ENCODE data around the gene SETD6. TPM values are rescaled to one million over a fixed set of nuclear protein-coding genes. Genes with fewer than 3 reads are reported as not detected.
A peak's percentile ranks its signal among the peaks of the same experiment; 100 is the strongest.

SETD6 gene
- total RNA-seq, 5 donors from 2014 or later (not counting 1 experiment from before 2014, with no cell fraction given): 29.6 to 44.2 (median 35.1) TPM

DNA sequence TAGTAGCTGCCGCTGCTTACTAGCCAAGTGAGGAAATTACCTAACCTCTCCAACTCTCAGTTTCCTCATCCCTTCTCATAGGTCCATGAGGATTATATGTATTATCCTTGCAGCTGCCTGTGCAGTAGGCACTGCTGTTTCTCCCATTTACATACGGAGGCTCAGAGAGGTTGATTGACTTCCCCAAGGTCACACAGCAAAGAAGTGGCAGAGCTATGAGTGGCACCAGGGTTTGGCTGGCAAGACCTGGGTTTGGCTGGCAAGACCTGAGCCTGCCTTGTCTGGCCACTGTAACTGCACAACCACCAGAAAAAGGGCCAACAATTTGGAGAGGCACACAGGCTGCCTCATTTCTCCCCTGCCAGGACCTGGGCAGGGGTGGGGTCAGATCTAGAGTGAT lies 17.8 kb upstream of the SETD6 start:
- 67% methylated on average over 1 of the region's 2 CpGs for WGBS (ENCODE audit: insufficient coverage)
- Histone ChIP-seq H3K4me3 (ENCODE audit: control insufficient read depth in 1 of 2, extremely low read depth in 1 of 2, low read length in 1 of 2) (no peak overlapping the region), H3K9me3 (no peaks in the 10 kb centered on the region), H3K4me1 (ENCODE audit: control insufficient read depth in 1 of 2, extremely low read depth in 1 of 2, insufficient read depth in 2 of 2, low read length in 2 of 2) (peaks cover 7 to 27% of the 10 kb centered on the region in 2 experiments), H3K36me3 (ENCODE audit: control insufficient read depth in 2 of 2, extremely low read depth in 1 of 2, insufficient read depth in 1 of 2, low read length in 1 of 2) (no peaks in the 10 kb centered on the region), H3K27ac (ENCODE audit: low read length) (no peak overlapping the region), H3K27me3 (replicated peaks in 1 of 2; ENCODE audit: control insufficient read depth in 2 of 2, extremely low read depth in 1 of 2, insufficient read depth in 2 of 2, low read length in 1 of 2) (peaks cover 0 to 54% of the 10 kb centered on the region in 2 experiments)
- no peak for ATAC-seq (replicated peaks in 1 of 4)
- H3K27me3 Mint-ChIP-seq: peaks cover 0 to 16% of the 10 kb centered on the region in 2 donors
- H3K4me3 Mint-ChIP-seq: no peak overlapping the region
- H3K9me3 Mint-ChIP-seq: no peaks in the 10 kb centered on the region
- peaks cover 15 to 23% (median 20%) of the 10 kb centered on the region in 3 donors for H3K4me1 Mint-ChIP-seq
- no peak overlapping the region for H3K27ac Mint-ChIP-seq
- POLR2A ChIA-PET: no interaction called here
- no peak for DNase-seq
- H3K36me3 Mint-ChIP-seq: no peaks in the 10 kb centered on the region
- CTCF ChIA-PET: interaction anchor here in 1 of 2 donors (0.5 kb wide), 1 partner anchor 152 kb away, joined by 3 read pairs; no protein-coding TSS in a partner anchor

DNA sequence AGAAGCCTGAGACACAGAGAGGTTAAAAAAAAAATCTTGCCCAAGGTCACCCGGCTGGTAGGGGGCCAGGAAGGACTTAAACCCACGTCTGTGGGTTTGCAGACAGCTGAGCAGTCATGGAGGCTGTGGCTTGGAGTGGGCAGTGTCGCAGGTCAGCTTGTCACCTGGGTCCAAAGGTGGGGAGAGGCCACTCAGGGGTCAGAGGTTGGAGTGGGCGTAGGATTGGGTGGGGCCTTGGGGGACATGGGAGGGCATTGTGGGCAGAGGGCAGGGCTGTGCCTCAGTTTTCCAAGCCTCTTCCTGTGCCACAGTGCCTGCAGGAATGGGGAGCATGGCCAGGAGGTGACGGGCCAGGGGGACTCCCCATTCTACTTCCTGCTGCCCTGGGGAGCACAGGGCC lies 17.4 kb upstream of the SETD6 start:
- Histone ChIP-seq H3K9me3 (no peaks in the 10 kb centered on the region), H3K27me3 (replicated peaks in 1 of 2; ENCODE audit: control insufficient read depth in 2 of 2, extremely low read depth in 1 of 2, insufficient read depth in 2 of 2, low read length in 1 of 2) (peaks cover 0 to 59% of the 10 kb centered on the region in 2 experiments), H3K4me1 (ENCODE audit: control insufficient read depth in 1 of 2, extremely low read depth in 1 of 2, insufficient read depth in 2 of 2, low read length in 2 of 2) (peaks cover 7 to 27% of the 10 kb centered on the region in 2 experiments), H3K27ac (ENCODE audit: low read length) (no peak overlapping the region), H3K36me3 (ENCODE audit: control insufficient read depth in 2 of 2, extremely low read depth in 1 of 2, insufficient read depth in 1 of 2, low read length in 1 of 2) (no peaks in the 10 kb centered on the region), H3K4me3 (ENCODE audit: control insufficient read depth in 1 of 2, extremely low read depth in 1 of 2, low read length in 1 of 2) (no peak overlapping the region)
- 43% methylated on average over 4 of the region's 5 CpGs for WGBS (ENCODE audit: insufficient coverage)
- Mint-ChIP-seq H3K4me3 (no peak overlapping the region), H3K4me1 (peaks cover 15 to 23% (median 20%) of the 10 kb centered on the region in 3 donors), H3K27me3 (peaks cover 0 to 21% of the 10 kb centered on the region in 2 donors), H3K9me3 (no peaks in the 10 kb centered on the region), H3K36me3 (no peaks in the 10 kb centered on the region), H3K27ac (no peak overlapping the region)
- ChIA-PET POLR2A (no interaction called here), CTCF (interaction anchor here in 1 of 2 donors (0.5 kb wide), 1 partner anchor 152 kb away, joined by 3 read pairs; no protein-coding TSS in a partner anchor)
- ATAC-seq (replicated peaks in 1 of 4) (no peak), DNase-seq (no peak)

DNA sequence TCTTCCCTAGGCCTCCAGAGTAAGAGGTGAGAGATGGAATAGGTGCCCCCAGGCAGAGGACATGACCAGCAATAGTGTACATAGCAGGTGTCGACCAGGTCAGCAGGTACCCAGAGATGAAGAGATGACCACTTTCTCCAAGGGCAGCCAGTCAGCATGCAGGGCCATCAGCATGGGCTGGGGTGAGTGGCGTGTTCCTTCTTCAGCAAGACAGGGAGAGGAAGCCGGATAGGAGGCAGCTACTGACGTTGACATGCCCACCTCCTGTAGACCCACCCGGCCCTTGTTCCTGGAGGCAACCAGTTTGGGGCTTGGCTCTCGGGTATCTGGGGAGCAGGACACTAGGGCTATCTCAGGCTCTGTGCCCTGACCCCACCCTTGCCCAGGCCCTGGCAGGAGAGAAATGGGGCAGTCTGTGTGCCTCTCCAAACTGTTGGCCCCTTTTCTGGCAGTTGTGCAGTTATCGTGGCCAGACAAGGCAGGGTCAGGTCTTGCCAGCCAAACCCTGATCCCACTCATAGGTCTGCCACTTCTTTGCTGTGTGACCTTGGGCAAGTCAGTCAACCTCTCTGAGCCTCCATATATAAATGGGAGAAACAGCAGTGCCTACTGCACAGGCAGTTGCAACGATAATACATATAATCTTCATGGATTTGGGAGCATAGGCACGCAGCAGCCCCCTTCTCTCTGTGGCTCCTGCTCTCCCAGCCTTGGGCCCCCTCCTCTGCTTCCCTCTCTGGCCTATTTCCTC lies 16.8 kb upstream of the SETD6 start:
- no peak overlapping the region for H3K27ac Mint-ChIP-seq
- CTCF ChIA-PET: no interaction called here

DNA sequence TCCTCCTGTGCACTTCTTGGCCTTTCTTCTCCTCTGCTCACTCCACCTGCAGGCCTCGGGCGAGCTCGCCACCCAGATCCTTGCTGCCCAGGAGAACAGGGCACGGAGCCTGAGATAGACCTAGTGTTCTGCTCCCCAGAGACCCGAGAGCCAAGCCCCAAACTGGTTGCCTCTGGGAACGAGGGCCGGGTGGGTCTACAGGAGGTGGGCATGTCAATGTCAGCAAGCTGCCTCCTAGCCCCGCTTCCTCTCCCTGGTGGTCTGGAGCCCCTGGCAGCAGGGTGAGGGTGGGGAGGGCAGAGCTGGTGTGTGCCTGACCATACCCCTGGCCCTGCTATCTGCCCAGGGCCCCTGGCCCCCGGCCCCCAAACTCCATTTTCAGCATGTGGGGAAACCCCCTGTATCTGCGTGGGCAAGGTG lies 16.2 kb upstream of the SETD6 start:
- Histone ChIP-seq H3K4me3 (ENCODE audit: control insufficient read depth in 1 of 2, extremely low read depth in 1 of 2, low read length in 1 of 2) (no peak overlapping the region), H3K36me3 (ENCODE audit: control insufficient read depth in 2 of 2, extremely low read depth in 1 of 2, insufficient read depth in 1 of 2, low read length in 1 of 2) (no peaks in the 10 kb centered on the region), H3K4me1 (ENCODE audit: control insufficient read depth in 1 of 2, extremely low read depth in 1 of 2, insufficient read depth in 2 of 2, low read length in 2 of 2) (peaks cover 7 to 27% of the 10 kb centered on the region in 2 experiments), H3K9me3 (no peaks in the 10 kb centered on the region), H3K27ac (ENCODE audit: low read length) (no peak overlapping the region), H3K27me3 (replicated peaks in 1 of 2; ENCODE audit: control insufficient read depth in 2 of 2, extremely low read depth in 1 of 2, insufficient read depth in 2 of 2, low read length in 1 of 2) (peaks cover 0 to 62% of the 10 kb centered on the region in 2 experiments)
- WGBS (ENCODE audit: insufficient coverage): 82% methylated on average over 7 of the region's 10 CpGs
- no peak for ATAC-seq (replicated peaks in 1 of 4)
- no peaks in the 10 kb centered on the region for H3K9me3 Mint-ChIP-seq
- no peak overlapping the region for H3K27ac Mint-ChIP-seq
- H3K27me3 Mint-ChIP-seq: peaks cover 0 to 20% of the 10 kb centered on the region in 2 donors
- DNase-seq: no peak
- POLR2A ChIA-PET: interaction anchor here in 1 of 2 donors (0.6 kb wide), 1 partner anchor 14 kb away, joined by 6 read pairs; no protein-coding TSS in a partner anchor
- CTCF ChIA-PET: no interaction called here
- H3K4me1 Mint-ChIP-seq: peaks cover 15 to 23% (median 20%) of the 10 kb centered on the region in 3 donors
- H3K4me3 Mint-ChIP-seq: no peak overlapping the region
- H3K36me3 Mint-ChIP-seq: no peaks in the 10 kb centered on the region

More for the DNA sequence above, 16.8 kb upstream of the SETD6 start:
- Mint-ChIP-seq H3K36me3 (no peaks in the 10 kb centered on the region), H3K4me3 (no peak overlapping the region), H3K27me3 (peaks cover 0 to 22% of the 10 kb centered on the region in 2 donors), H3K9me3 (no peaks in the 10 kb centered on the region), H3K4me1 (peaks cover 15 to 23% (median 20%) of the 10 kb centered on the region in 3 donors)
- Histone ChIP-seq H3K27ac (ENCODE audit: low read length) (no peak overlapping the region), H3K27me3 (replicated peaks in 1 of 2; ENCODE audit: control insufficient read depth in 2 of 2, extremely low read depth in 1 of 2, insufficient read depth in 2 of 2, low read length in 1 of 2) (peaks cover 0 to 62% of the 10 kb centered on the region in 2 experiments), H3K4me1 (ENCODE audit: control insufficient read depth in 1 of 2, extremely low read depth in 1 of 2, insufficient read depth in 2 of 2, low read length in 2 of 2) (peaks cover 7 to 27% of the 10 kb centered on the region in 2 experiments), H3K36me3 (ENCODE audit: control insufficient read depth in 2 of 2, extremely low read depth in 1 of 2, insufficient read depth in 1 of 2, low read length in 1 of 2) (no peaks in the 10 kb centered on the region), H3K9me3 (no peaks in the 10 kb centered on the region), H3K4me3 (ENCODE audit: control insufficient read depth in 1 of 2, extremely low read depth in 1 of 2, low read length in 1 of 2) (no peak overlapping the region)
- 85% methylated on average over 9 of the region's 9 CpGs for WGBS (ENCODE audit: insufficient coverage)
- DNase-seq (no peak), ATAC-seq (replicated peaks in 1 of 4) (no peak)
- POLR2A ChIA-PET: no interaction called here

DNA sequence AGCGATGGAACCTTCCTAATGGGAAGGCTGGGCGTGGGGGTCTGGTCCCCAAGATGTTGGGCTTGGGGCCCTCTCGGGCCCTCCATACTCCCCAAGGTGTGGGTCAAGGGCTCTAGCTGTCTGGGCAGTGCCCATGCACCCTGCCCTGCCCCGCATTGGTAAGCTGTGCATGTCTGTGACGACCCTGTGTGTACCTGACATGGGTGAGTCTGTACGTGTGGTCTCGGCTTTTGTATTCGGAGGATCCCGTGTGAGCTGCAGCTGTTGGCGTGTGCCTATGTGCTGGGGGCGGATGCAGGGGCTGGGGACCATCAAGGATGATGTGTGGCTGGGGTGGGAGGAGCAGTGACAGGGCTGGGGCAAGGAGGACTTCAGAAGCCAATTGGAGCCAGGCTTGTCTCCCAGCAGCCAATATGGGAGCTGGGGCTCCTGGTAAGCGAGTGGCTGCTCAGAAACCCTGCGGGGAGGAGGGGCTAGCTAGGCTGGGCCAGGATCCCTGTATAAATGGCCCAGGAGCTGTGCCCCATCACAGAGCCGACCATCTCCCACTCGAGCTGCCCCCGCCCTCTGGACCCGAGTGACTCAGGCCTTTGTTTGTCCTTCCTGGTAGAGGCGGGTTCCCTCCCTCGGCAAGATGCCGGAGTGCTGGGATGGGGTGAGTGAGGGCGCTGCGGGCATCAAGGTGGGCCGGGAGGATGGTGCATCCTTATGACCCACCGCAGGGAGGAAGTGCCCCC lies 15.5 kb upstream of the SETD6 start, which contains the start of gene NDRG4:
NDRG4 (plus strand) TSS at position 529 of the 737 bp plus-strand sequence; CDS start at position 635, 106 bp downstream.
- POLR2A ChIA-PET: interaction anchor here in 1 of 2 donors (0.6 kb wide), 1 partner anchor 13 kb away, joined by 6 read pairs; no protein-coding TSS in a partner anchor

More for the DNA sequence above, 15.5 kb upstream of the SETD6 start, which contains the start of gene NDRG4:
- CTCF ChIA-PET: interaction anchor here (0.6 to 0.8 kb wide), 2 partner anchors 162 to 378 kb away, joined by 3 to 7 read pairs; no protein-coding TSS in a partner anchor
- Mint-ChIP-seq H3K4me3 (peak within 1 kb of the TSS; percentile 71 to 84 (median 74)), H3K27ac (no peak within 1 kb of the TSS), H3K36me3 (no peaks in the 10 kb centered on the region), H3K4me1 (peaks cover 15 to 23% (median 20%) of the 10 kb centered on the region in 3 donors), H3K27me3 (peaks cover 0 to 20% of the 10 kb centered on the region in 2 donors), H3K9me3 (no peaks in the 10 kb centered on the region)
- Histone ChIP-seq H3K36me3 (ENCODE audit: control insufficient read depth in 2 of 2, extremely low read depth in 1 of 2, insufficient read depth in 1 of 2, low read length in 1 of 2) (no peaks in the 10 kb centered on the region), H3K27ac (ENCODE audit: low read length) (no peak within 1 kb of the TSS), H3K4me3 (ENCODE audit: control insufficient read depth in 1 of 2, extremely low read depth in 1 of 2, low read length in 1 of 2) (peak within 1 kb of the TSS; percentile 54 to 82), H3K4me1 (ENCODE audit: control insufficient read depth in 1 of 2, extremely low read depth in 1 of 2, insufficient read depth in 2 of 2, low read length in 2 of 2) (peaks cover 7 to 27% of the 10 kb centered on the region in 2 experiments), H3K27me3 (replicated peaks in 1 of 2; ENCODE audit: control insufficient read depth in 2 of 2, extremely low read depth in 1 of 2, insufficient read depth in 2 of 2, low read length in 1 of 2) (peaks cover 0 to 64% of the 10 kb centered on the region in 2 experiments), H3K9me3 (no peaks in the 10 kb centered on the region)
- peak in 24 of 35 experiments; percentile 15 to 59 (median 41) for DNase-seq
- 62% methylated on average over 15 of the region's 24 CpGs for WGBS (ENCODE audit: insufficient coverage)
- ATAC-seq (replicated peaks in 1 of 4): peak; percentile 44 to 82 (median 55)

Measured in T-cell (primary cell).